Measurements from ENCODE around the gene PPIG. TPM values are rescaled to one million over a fixed set of nuclear protein-coding genes. Genes with fewer than 3 reads are reported as not detected.
"Not testable (repeated sequence)": the region's sequence is repeated elsewhere in the genome, so short reads cannot be mapped to it uniquely, and the experiment has no call there.

Gene PPIG
- total RNA-seq, 1 experiment from 2014 or later: 60.3 TPM

DNA sequence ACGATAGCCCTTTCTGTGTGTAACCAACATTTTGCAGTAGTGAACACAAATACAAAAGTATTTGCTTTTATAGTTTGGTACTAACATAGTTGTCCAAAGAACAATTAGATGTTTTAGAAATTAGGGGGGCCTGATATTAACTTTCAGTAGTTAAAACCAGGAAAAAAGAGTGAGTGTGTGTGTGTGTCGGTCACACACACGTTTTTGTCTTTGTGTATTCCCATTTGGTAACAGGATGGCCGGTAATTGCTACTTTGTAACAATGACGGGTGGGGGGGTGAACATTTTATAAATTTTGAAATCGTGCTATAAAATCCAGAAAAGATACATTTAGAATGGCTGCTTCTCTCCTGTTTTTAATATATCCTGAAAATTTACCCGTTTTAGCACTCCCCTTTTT lies 1.5 kb downstream of the PPIG start:
- Histone ChIP-seq H3K4me3 (ENCODE audit: low read depth, low read length) (peak overlapping the region; percentile 86), H3K36me3 (ENCODE audit: control insufficient read depth, insufficient read depth, low read length) (no peaks in the 10 kb centered on the region), H3K27me3 (replicated peaks; ENCODE audit: control insufficient read depth, insufficient read depth, low read length) (no peaks in the 10 kb centered on the region), H3K9me3 (peaks cover 12% of the 10 kb centered on the region), H3K4me1 (peaks cover 8% of the 10 kb centered on the region)
- H3K4me1 Mint-ChIP-seq (ENCODE audit: low read depth, unreplicated experiment): peaks cover 4% of the 10 kb centered on the region
- TF ChIP-seq, protein P1, sequence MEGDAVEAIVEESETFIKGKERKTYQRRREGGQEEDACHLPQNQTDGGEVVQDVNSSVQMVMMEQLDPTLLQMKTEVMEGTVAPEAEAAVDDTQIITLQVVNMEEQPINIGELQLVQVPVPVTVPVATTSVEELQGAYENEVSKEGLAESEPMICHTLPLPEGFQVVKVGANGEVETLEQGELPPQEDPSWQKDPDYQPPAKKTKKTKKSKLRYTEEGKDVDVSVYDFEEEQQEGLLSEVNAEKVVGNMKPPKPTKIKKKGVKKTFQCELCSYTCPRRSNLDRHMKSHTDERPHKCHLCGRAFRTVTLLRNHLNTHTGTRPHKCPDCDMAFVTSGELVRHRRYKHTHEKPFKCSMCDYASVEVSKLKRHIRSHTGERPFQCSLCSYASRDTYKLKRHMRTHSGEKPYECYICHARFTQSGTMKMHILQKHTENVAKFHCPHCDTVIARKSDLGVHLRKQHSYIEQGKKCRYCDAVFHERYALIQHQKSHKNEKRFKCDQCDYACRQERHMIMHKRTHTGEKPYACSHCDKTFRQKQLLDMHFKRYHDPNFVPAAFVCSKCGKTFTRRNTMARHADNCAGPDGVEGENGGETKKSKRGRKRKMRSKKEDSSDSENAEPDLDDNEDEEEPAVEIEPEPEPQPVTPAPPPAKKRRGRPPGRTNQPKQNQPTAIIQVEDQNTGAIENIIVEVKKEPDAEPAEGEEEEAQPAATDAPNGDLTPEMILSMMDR (IDR thresholded peaks at IDR 0.05; ENCODE audit: insufficient read depth in 1 of 2, low read depth in 1 of 2, low read length in 1 of 2, severe bottlenecking in 1 of 2, unreplicated experiment in 1 of 2): no peak
- H3K9me3 Mint-ChIP-seq (ENCODE audit: unreplicated experiment): peaks cover 8% of the 10 kb centered on the region
- H3K36me3 Mint-ChIP-seq (ENCODE audit: insufficient read depth, unreplicated experiment): peaks cover 36% of the 10 kb centered on the region
- CTCF ChIA-PET: interaction anchor here (0.6 kb wide), 1 partner anchor 473 kb away, joined by 3 read pairs; no protein-coding TSS in a partner anchor
- no peaks in the 10 kb centered on the region for H3K27me3 Mint-ChIP-seq (ENCODE audit: insufficient read depth, unreplicated experiment)
- POLR2A ChIA-PET: no interaction called here
- peak overlapping the region; percentile 99 for H3K27ac Mint-ChIP-seq (ENCODE audit: unreplicated experiment)
- H3K4me3 Mint-ChIP-seq (ENCODE audit: unreplicated experiment): peak overlapping the region; percentile 99
- no TSS peak for BruUV-seq (replicated peaks)
- intact Hi-C loops (cut with micrococcal nuclease; ENCODE audit: unreplicated experiment): no loop called here
- DNase-seq: no peak

DNA sequence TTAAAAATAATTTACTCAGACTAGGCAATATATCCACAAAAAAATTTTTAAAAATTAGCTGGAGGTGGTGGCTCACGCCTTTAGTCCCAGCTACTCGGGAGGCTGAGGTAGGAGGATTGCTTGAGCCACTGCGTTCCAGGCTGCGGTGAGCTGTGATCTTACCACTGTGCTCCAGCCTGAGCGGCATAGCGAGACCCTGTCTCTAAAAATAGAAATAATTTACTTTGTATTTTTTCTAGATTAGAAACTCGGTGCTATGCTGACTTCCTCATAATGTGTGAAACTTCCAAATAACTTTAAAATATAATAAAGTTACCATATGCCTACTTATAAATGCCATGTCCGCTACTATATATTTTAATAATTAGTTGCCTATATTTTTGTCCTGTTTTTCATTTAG lies 6.7 kb downstream of the PPIG start:
- intact Hi-C loops (cut with micrococcal nuclease; ENCODE audit: unreplicated experiment): no loop called here
- Histone ChIP-seq H3K9me3 (no peaks in the 10 kb centered on the region), H3K4me1 (peaks cover 8% of the 10 kb centered on the region), H3K4me3 (ENCODE audit: low read depth, low read length) (no peak overlapping the region), H3K36me3 (ENCODE audit: control insufficient read depth, insufficient read depth, low read length) (no peaks in the 10 kb centered on the region; the same call in 1 of the 2 replicates), H3K27me3 (replicated peaks; ENCODE audit: control insufficient read depth, insufficient read depth, low read length) (no peaks in the 10 kb centered on the region)
- Mint-ChIP-seq H3K4me1 (ENCODE audit: low read depth, unreplicated experiment) (no peaks in the 10 kb centered on the region), H3K36me3 (ENCODE audit: insufficient read depth, unreplicated experiment) (peaks cover 20% of the 10 kb centered on the region), H3K4me3 (ENCODE audit: unreplicated experiment) (no peak overlapping the region), H3K9me3 (ENCODE audit: unreplicated experiment) (no peaks in the 10 kb centered on the region), H3K27me3 (ENCODE audit: insufficient read depth, unreplicated experiment) (no peaks in the 10 kb centered on the region), H3K27ac (ENCODE audit: unreplicated experiment) (no peak overlapping the region)
- BruUV-seq (replicated peaks): no TSS peak
- ChIA-PET CTCF (no interaction called here), POLR2A (no interaction called here)
- TF ChIP-seq, protein P1 (IDR thresholded peaks at IDR 0.05; ENCODE audit: insufficient read depth in 1 of 2, low read depth in 1 of 2, low read length in 1 of 2, severe bottlenecking in 1 of 2, unreplicated experiment in 1 of 2): no peak
- DNase-seq: no peak

DNA sequence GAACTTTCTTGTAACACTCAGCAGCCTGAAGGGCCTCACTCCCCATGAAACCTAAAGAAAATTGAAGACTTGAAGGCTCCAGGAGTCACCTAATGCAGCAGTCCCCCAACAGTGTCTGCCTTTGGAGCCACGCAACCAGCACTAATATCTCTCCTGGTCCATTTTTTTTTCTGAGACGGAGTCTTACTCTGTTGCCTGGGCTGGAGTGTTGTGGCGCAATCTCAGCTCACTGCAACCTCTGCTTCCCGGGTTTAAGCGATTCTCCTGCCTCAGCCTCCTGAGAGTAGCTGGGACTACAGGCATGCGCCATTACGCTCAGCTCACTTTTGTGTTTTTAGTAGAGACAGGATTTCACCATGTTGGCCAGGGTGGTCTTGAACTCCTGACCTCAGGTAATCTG lies 12.4 kb downstream of the PPIG start:
- H3K9me3 Mint-ChIP-seq (ENCODE audit: unreplicated experiment); H3K27me3 ChIP-seq (replicated peaks; ENCODE audit: control insufficient read depth, insufficient read depth, low read length); H3K4me3 Mint-ChIP-seq (ENCODE audit: unreplicated experiment); BruUV-seq (replicated peaks); H3K4me1 Mint-ChIP-seq (ENCODE audit: low read depth, unreplicated experiment); POLR2A ChIA-PET; H3K27ac Mint-ChIP-seq (ENCODE audit: unreplicated experiment); DNase-seq; H3K36me3 ChIP-seq (ENCODE audit: control insufficient read depth, insufficient read depth, low read length); intact Hi-C loops (cut with micrococcal nuclease; ENCODE audit: unreplicated experiment); CTCF ChIA-PET; H3K4me1 ChIP-seq; H3K27me3 Mint-ChIP-seq (ENCODE audit: insufficient read depth, unreplicated experiment); H3K9me3 ChIP-seq; H3K4me3 ChIP-seq (ENCODE audit: low read depth, low read length): not testable (repeated sequence)
- H3K36me3 Mint-ChIP-seq (ENCODE audit: insufficient read depth, unreplicated experiment): peaks cover 21% of the 10 kb centered on the region

DNA sequence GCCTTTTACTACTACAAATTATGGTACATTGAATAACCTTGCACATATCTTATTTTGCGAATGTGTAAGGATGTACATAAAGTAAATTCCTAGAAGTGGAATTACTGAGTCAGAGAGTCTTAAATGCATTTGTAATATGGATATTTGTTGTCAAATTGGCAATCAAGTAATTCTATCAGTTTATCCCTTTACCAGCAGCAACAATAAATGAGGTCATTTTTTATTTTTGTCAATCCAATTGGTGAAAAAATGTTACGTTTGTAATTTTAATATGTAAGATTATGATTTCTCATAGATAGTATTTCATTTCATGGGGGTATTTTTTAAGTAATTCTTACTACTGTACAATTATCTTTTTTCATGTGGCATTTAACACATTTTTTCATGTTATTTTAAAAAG lies 14.8 kb downstream of the PPIG start:
- Histone ChIP-seq H3K4me1 (no peaks in the 10 kb centered on the region), H3K4me3 (ENCODE audit: low read depth, low read length) (no peak overlapping the region), H3K27me3 (replicated peaks; ENCODE audit: control insufficient read depth, insufficient read depth, low read length) (no peaks in the 10 kb centered on the region), H3K9me3 (no peaks in the 10 kb centered on the region), H3K36me3 (ENCODE audit: control insufficient read depth, insufficient read depth, low read length) (no peaks in the 10 kb centered on the region)
- intact Hi-C loops (cut with micrococcal nuclease; ENCODE audit: unreplicated experiment): no loop called here
- no peaks in the 10 kb centered on the region for H3K9me3 Mint-ChIP-seq (ENCODE audit: unreplicated experiment)
- CTCF ChIA-PET: no interaction called here
- no peak overlapping the region for H3K4me3 Mint-ChIP-seq (ENCODE audit: unreplicated experiment)
- H3K27me3 Mint-ChIP-seq (ENCODE audit: insufficient read depth, unreplicated experiment): no peaks in the 10 kb centered on the region
- BruUV-seq (replicated peaks): no TSS peak
- no peak for DNase-seq
- H3K27ac Mint-ChIP-seq (ENCODE audit: unreplicated experiment): no peak overlapping the region
- H3K4me1 Mint-ChIP-seq (ENCODE audit: low read depth, unreplicated experiment): no peaks in the 10 kb centered on the region
- peaks cover 34% of the 10 kb centered on the region for H3K36me3 Mint-ChIP-seq (ENCODE audit: insufficient read depth, unreplicated experiment)
- TF ChIP-seq, protein P1 (IDR thresholded peaks at IDR 0.05; ENCODE audit: insufficient read depth in 1 of 2, low read depth in 1 of 2, low read length in 1 of 2, severe bottlenecking in 1 of 2, unreplicated experiment in 1 of 2): no peak
- POLR2A ChIA-PET: no interaction called here

All from Caco-2 (cell line).